ENCODE results near the gene ARID1B. TPM values are rescaled to one million over a fixed set of nuclear protein-coding genes. Genes with fewer than 3 reads are reported as not detected.

Gene ARID1B
- total and polyA plus RNA-seq, 5 donors, result 18.3 to 59.6 (median 53.8) TPM

- intact Hi-C loops (cut with DNase I), result loop anchor here in 1 of 4 donors (10.0 kb wide), 1 partner anchor 50 kb away; no protein-coding TSS in a partner anchor
- WGBS, result 96% methylated on average over 33 of the region's 33 CpGs
- no peaks in the 10 kb centered on the region for H3K27me3 ChIP-seq (ENCODE audit: control insufficient read depth, insufficient read depth)
- no peak overlapping the region for H3K27ac ChIP-seq (ENCODE audit: low read length)
- no peaks in the 10 kb centered on the region for H3K9me3 ChIP-seq (ENCODE audit: control insufficient read depth, low read length)
- H3K4me3 ChIP-seq (ENCODE audit: low read length), result no peak overlapping the region
- no peaks in the 10 kb centered on the region for H3K4me1 ChIP-seq (ENCODE audit: control insufficient read depth, insufficient read depth, low read length)
- no peak for ATAC-seq
- DNase-seq, result peak in 1 of 3 donors; percentile 16
These were observed 447.2 kb downstream of the ARID1B start for GRCh38 chr6:157224178-157224950.

- H3K9me3 ChIP-seq (ENCODE audit: control insufficient read depth, low read length), result no peaks in the 10 kb centered on the region
- DNase-seq (peak in 1 of 3 donors; percentile 50), ATAC-seq (no peak)
- H3K4me1 ChIP-seq (ENCODE audit: control insufficient read depth, insufficient read depth, low read length), result no peaks in the 10 kb centered on the region
- H3K4me3 ChIP-seq (ENCODE audit: low read length), result no peak overlapping the region
- WGBS, result 94% methylated on average over 26 of the region's 26 CpGs
- intact Hi-C loops (cut with DNase I), result loop anchor here in 1 of 4 donors (10.0 kb wide), 1 partner anchor 50 kb away; no protein-coding TSS in a partner anchor
- H3K27me3 ChIP-seq (ENCODE audit: control insufficient read depth, insufficient read depth), result no peaks in the 10 kb centered on the region
- no peak overlapping the region for H3K27ac ChIP-seq (ENCODE audit: low read length)
These were observed 447.9 kb downstream of the ARID1B start for GRCh38 chr6:157224951-157225574.

- H3K9me3 ChIP-seq (ENCODE audit: control insufficient read depth, low read length), result no peaks in the 10 kb centered on the region
- no peaks in the 10 kb centered on the region for H3K4me1 ChIP-seq (ENCODE audit: control insufficient read depth, insufficient read depth, low read length)
- ATAC-seq (peak; percentile 11 to 28), DNase-seq (peak in 2 of 3 donors; percentile 68 to 72)
- H3K27me3 ChIP-seq (ENCODE audit: control insufficient read depth, insufficient read depth), result no peaks in the 10 kb centered on the region
- H3K27ac ChIP-seq (ENCODE audit: low read length), result peak overlapping the region; percentile 6
- WGBS, result 82% methylated on average over 12 of the region's 12 CpGs
- no peak overlapping the region for H3K4me3 ChIP-seq (ENCODE audit: low read length)
- intact Hi-C loops (cut with DNase I), result loop anchor here in 1 of 4 donors (10.0 kb wide), 1 partner anchor 49 kb away; no protein-coding TSS in a partner anchor
These were observed 448.4 kb downstream of the ARID1B start for GRCh38 chr6:157225575-157225995.

DNA sequence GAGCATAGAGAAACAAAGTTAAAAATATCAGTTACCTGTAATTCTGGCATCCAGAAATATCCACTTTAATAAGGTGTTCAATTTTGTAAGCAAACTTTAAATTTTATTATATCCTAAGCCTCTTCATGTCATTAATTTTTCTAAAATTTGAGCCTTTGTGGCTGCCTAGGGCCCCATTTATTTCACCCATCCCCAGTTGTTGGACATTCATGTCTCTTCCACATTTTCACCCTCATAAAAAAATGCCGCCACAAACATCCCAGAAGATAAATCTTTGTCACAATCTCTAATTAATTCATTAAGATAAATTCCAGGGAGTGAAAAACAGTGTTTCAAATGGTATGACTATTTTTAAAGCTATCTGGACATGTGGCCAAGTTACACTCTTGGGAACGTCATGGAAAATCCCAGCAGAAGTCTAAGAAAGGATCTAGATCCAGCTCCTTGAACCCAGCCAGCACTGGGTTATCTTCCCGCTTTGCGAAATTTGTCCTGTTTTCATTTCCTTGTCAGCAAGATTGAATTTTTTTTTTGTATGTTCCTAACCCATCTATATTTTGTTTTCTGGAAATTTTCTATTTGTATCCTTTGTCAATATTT lies 448.9 kb downstream of the ARID1B start:
- H3K27me3 ChIP-seq (ENCODE audit: control insufficient read depth, insufficient read depth), result no peaks in the 10 kb centered on the region
- H3K4me3 ChIP-seq (ENCODE audit: low read length), result no peak overlapping the region
- ATAC-seq, result peak; percentile 74 to 79
- no peaks in the 10 kb centered on the region for H3K9me3 ChIP-seq (ENCODE audit: control insufficient read depth, low read length)
- intact Hi-C loops (cut with DNase I), result loop anchor here in 1 of 4 donors (10.0 kb wide), 1 partner anchor 49 kb away; no protein-coding TSS in a partner anchor
- no peak overlapping the region for H3K27ac ChIP-seq (ENCODE audit: low read length)
- no peak for DNase-seq
- H3K4me1 ChIP-seq (ENCODE audit: control insufficient read depth, insufficient read depth, low read length), result no peaks in the 10 kb centered on the region
- WGBS, result 35% methylated on average over 4 of the region's 4 CpGs

DNA sequence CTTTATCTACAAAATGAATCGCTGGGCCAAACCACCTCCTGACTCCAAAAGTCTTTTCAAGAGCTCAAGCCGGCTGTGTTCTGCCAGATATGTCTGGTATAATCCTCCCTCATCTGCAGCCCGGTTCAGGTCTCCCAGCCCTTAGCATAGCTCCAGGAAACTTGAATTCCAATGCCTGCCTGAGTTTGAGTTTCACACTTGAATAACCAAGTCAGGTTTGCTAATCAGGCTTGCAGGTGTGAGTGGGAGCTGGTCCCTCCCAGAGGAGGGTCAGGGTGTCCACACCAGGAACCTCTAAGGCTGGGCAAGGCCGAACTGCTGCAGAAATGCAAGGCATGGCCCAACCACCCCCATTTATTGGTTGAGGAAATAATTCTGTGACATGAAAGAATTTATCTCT lies 449.6 kb downstream of the ARID1B start:
- Histone ChIP-seq H3K27ac (ENCODE audit: low read length) (peak overlapping the region; percentile 20), H3K9me3 (ENCODE audit: control insufficient read depth, low read length) (no peaks in the 10 kb centered on the region), H3K27me3 (ENCODE audit: control insufficient read depth, insufficient read depth) (no peaks in the 10 kb centered on the region), H3K4me1 (ENCODE audit: control insufficient read depth, insufficient read depth, low read length) (no peaks in the 10 kb centered on the region), H3K4me3 (ENCODE audit: low read length) (no peak overlapping the region)
- peak in 1 of 3 donors; percentile 51 for DNase-seq
- intact Hi-C loops (cut with DNase I), result loop anchor here in 1 of 4 donors (10.0 kb wide), 1 partner anchor 48 kb away; no protein-coding TSS in a partner anchor
- ATAC-seq, result peak in 1 of 2 donors; percentile 41
- WGBS, result 32% methylated on average over 4 of the region's 4 CpGs

GRCh38 chr6:157227202-157228166 lies 450.3 kb downstream of the ARID1B start:
- H3K4me1 ChIP-seq (ENCODE audit: control insufficient read depth, insufficient read depth, low read length), result no peaks in the 10 kb centered on the region
- DNase-seq, result peak in 1 of 3 donors; percentile 47
- no peak overlapping the region for H3K27ac ChIP-seq (ENCODE audit: low read length)
- H3K27me3 ChIP-seq (ENCODE audit: control insufficient read depth, insufficient read depth), result no peaks in the 10 kb centered on the region
- no peak overlapping the region for H3K4me3 ChIP-seq (ENCODE audit: low read length)
- WGBS, result 81% methylated on average over 36 of the region's 36 CpGs
- no peaks in the 10 kb centered on the region for H3K9me3 ChIP-seq (ENCODE audit: control insufficient read depth, low read length)
- intact Hi-C loops (cut with DNase I), result loop anchor here in 1 of 4 donors (10.0 kb wide), 1 partner anchor 47 kb away; no protein-coding TSS in a partner anchor
- ATAC-seq, result peak in 1 of 2 donors; percentile 3

GRCh38 chr6:157228426-157229131 lies 451.4 kb downstream of the ARID1B start:
- intact Hi-C loops (cut with DNase I), result loop anchor here in 1 of 4 donors (10.0 kb wide), 1 partner anchor 46 kb away; no protein-coding TSS in a partner anchor
- Histone ChIP-seq H3K4me1 (ENCODE audit: control insufficient read depth, insufficient read depth, low read length) (no peaks in the 10 kb centered on the region), H3K4me3 (ENCODE audit: low read length) (no peak overlapping the region), H3K27me3 (ENCODE audit: control insufficient read depth, insufficient read depth) (no peaks in the 10 kb centered on the region), H3K27ac (ENCODE audit: low read length) (no peak overlapping the region), H3K9me3 (ENCODE audit: control insufficient read depth, low read length) (no peaks in the 10 kb centered on the region)
- no peak for ATAC-seq
- WGBS, result 85% methylated on average over 23 of the region's 23 CpGs
- peak in 1 of 3 donors; percentile 38 for DNase-seq

- H3K4me3 ChIP-seq (ENCODE audit: low read length), result no peak overlapping the region
- no peaks in the 10 kb centered on the region for H3K9me3 ChIP-seq (ENCODE audit: control insufficient read depth, low read length)
- no peaks in the 10 kb centered on the region for H3K27me3 ChIP-seq (ENCODE audit: control insufficient read depth, insufficient read depth)
- WGBS, result 90% methylated on average over 8 of the region's 8 CpGs
- DNase-seq, result peak in 1 of 3 donors; percentile 20
- no peak overlapping the region for H3K27ac ChIP-seq (ENCODE audit: low read length)
- no peaks in the 10 kb centered on the region for H3K4me1 ChIP-seq (ENCODE audit: control insufficient read depth, insufficient read depth, low read length)
- intact Hi-C loops (cut with DNase I), result loop anchor here in 1 of 4 donors (10.0 kb wide), 1 partner anchor 46 kb away; no protein-coding TSS in a partner anchor
- ATAC-seq, result no peak
These were observed 452.0 kb downstream of the ARID1B start for GRCh38 chr6:157229132-157229618.

- Histone ChIP-seq H3K27me3 (ENCODE audit: control insufficient read depth, insufficient read depth) (no peaks in the 10 kb centered on the region), H3K9me3 (ENCODE audit: control insufficient read depth, low read length) (no peaks in the 10 kb centered on the region), H3K4me1 (ENCODE audit: control insufficient read depth, insufficient read depth, low read length) (no peaks in the 10 kb centered on the region), H3K4me3 (ENCODE audit: low read length) (no peak overlapping the region), H3K27ac (ENCODE audit: low read length) (no peak overlapping the region)
- whole genome bisulfite sequencing, result 90% methylated on average over 8 of the region's 8 CpGs
- ATAC-seq, result no peak
- intact Hi-C loops (cut with DNase I), result loop anchor here in 2 of 4 donors (5.0 to 10.0 kb wide), 2 partner anchors 43 to 45 kb away; no protein-coding TSS in a partner anchor
- DNase-seq, result peak in 1 of 3 donors; percentile 28
These were observed 452.5 kb downstream of the ARID1B start for GRCh38 chr6:157229713-157230112.

Data from right cardiac atrium (tissue), 5 donors.